Activated CD4-positive, alpha-beta T cell treated with anti-CD3 and anti-CD28 coated beads for 24 hours (primary cell): ENCODE data around the gene MBNL1.

Experiments
- DNase-seq, 2 donors: peaks; one replicate each; pipeline ENCODE4 v3.0.0-alpha.2; 2020; ENCODE audit warnings: low read depth in 2 of 2

MBNL1 gene

DNA sequence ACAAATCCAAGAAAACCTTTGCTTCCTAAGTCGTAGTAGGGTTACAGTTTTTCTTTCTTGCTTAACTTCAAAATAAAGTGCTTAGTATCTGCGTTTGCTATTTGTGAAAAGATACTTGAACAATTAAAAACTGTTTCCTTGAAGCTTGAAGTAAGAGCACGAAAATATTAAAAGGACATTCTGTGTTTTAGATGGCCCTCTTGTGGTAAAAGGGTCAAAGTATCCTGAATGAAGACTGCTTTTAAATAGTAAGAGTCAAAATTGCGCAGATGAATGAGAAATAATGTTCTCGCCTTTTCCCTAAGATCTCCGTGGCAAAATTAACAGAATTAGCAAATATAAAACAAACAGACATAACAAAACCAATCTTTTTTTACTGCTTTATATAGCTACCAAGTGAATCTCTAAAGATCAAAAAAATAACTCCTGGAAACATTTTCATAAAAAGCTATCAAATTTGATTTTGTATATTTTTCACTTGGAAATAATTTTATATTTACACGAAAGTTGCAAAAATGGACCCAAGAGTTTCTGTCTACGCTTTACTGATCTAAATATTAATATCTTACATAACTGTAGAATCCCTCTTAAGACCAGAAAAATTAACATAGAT lies 175.4 kb downstream of the MBNL1 start:
- no peak for DNase-seq

DNA sequence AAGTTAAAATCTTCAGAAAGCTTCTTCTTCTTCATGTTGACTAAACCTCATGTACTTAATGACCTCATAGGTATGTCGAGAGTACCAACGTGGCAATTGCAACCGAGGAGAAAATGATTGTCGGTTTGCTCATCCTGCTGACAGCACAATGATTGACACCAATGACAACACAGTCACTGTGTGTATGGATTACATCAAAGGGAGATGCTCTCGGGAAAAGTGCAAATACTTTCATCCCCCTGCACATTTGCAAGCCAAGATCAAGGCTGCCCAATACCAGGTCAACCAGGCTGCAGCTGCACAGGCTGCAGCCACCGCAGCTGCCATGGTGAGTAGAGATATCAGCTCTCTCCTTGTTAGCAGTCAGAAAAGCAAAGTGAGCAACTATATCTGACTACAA lies 176.5 kb downstream of the MBNL1 start:
- DNase-seq, result no peak

DNA sequence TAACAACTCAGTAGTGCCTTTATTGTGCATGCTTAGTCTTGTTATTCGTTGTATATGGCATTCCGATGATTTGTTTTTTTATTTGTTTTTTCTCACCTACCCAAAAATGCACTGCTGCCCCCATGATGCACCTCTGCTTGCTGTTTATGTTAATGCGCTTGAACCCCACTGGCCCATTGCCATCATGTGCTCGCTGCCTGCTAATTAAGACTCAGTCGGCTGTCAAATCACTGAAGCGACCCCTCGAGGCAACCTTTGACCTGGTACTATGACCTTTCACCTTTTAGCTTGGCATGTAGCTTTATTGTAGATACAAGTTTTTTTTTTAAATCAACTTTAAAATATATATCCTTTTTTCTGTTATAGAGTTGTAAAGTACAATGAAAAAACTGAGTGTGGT lies 177.8 kb downstream of the MBNL1 start:
- DNase-seq, result no peak

DNA sequence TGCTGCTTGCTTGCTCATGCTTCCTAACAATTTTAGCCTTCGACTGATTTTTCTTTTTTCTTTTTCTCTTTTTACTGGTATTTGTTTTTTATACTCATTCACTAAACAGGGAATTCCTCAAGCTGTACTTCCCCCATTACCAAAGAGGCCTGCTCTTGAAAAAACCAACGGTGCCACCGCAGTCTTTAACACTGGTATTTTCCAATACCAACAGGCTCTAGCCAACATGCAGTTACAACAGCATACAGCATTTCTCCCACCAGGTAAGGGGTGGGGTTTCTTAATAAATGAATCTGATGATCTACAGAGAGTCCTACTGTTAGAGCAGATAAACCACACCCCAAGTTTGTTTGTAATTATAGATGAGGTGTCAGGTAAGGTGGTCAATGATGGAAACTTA lies 178.8 kb downstream of the MBNL1 start:
- no peak for DNase-seq

DNA sequence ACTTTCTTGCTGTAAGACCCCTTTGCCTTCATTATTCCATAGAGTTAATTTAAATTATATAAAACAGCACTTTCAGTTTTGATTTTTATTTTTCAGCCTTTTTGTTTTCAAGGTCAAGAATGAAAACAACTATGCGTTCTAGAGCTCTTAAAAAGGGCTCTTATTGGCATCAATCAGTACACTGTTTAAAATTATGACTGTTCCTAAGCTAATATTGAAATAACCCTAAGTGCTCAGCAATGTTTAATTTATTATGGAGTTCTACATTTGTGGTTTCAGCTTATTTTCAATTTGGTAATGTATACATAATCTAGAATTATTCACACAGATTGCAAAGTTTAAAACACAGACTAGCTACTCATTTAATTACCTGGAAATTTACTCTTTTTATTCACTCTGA lies 179.4 kb downstream of the MBNL1 start:
- DNase-seq, result no peak

DNA sequence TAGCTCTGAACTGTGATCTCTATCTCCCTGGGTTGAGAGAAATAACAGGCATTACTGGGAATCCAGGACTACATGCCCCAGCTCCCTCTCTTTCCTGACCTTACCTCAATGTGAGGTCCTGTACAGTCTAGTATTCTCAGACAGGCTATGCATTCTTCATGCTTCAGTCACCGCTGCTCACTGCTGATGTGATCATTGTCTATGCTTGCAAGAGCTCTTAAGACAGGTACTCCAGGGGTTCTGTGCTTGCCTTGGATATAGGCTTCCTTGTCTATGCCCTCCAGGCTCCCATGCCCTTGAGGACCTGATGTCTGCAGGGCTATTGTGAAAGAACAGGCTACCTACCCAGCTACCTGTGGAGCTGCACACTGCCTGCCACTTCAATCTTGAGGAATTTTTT lies 183.6 kb downstream of the MBNL1 start:
- no peak for DNase-seq

DNA sequence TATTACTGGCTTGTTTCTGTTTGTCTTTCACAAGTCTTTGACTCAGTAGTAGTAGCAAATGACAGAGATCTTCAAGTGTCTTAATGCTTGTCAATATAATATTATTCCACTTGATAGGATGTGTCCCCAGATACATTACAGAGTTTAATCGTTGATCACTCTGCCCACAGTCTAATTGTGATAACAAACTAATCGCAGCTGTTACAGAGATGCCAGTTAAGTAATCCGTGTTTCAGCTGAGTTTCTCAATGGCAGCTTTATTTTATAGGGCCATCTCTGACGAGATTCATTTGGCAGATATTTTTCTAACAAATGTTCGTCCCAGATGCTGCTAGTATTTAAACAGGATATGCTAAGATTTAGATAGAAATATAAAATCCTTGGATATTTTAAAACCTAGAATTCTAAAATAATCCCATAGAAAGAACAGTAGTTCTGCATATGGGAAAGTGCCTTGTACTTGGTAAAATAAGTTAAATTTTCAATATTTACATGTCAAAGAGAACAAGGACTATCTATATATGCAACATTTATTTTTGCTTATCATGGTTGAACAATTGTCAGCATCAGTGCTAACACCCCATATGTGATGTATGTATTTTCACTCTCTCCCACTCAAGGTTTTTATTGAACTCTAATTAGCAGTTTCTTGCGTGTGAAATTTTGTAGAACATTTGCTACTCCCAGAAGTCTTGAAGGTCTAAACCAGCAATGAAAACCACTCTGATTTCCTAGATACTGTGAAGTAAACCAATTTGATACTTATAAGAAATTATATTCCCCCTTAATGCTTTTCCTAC lies 185.5 kb downstream of the MBNL1 start:
- DNase-seq, result no peak

DNA sequence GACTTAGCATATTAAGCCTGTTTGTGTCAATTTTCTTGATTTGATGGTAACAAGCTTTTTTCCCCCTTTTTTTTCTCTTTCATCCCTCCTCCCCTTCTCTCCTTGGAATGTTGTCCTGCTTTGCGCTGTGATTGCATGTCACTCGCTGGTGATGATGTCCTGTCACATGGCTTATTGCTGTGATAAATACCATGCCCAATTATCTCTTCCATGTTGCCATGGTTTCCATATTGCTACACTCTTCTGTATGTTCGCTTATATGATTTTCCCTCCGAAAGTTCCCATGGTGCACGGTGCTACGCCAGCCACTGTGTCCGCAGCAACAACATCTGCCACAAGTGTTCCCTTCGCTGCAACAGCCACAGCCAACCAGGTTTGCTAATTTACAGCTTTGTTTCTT lies 187.3 kb downstream of the MBNL1 start:
- no peak for DNase-seq

DNA sequence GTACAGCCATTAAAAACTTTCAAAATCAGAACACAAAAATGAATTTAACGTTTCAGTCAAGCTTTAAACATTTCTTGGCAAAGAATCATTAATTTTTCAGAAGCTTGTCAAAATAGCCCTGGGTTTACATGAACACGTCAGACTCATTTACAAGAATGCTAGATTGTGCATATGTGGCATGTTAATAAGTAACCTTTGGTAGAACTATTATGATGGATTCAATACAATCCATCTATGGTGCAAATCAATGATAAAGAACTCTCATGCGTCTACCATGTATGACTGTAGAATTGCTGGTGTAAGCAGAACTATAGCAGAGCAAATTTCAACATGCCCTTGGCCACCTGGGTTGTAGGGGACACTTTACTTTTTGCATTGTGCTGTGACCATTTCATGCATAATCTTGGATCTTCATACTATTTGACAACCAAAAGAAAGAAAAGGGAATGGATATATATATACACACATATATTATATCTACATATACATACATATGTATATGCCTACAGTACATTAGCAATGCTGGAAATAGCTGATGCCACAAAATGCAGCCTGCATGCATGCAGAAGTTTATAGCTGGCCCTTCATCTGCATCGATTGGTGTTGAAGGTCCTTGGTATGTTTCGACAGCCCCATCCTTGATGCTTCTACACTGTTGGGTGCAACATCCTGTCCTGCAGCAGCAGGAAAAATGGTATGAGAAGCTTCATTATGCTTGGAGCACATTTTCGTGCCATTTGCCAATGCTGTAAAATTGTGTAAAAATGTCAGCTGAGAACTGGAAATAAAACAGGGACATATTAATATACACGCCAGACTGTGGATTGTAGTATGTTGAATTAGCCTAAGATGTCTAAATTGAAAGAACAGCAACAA lies 189.0 kb downstream of the MBNL1 start:
- no peak for DNase-seq

DNA sequence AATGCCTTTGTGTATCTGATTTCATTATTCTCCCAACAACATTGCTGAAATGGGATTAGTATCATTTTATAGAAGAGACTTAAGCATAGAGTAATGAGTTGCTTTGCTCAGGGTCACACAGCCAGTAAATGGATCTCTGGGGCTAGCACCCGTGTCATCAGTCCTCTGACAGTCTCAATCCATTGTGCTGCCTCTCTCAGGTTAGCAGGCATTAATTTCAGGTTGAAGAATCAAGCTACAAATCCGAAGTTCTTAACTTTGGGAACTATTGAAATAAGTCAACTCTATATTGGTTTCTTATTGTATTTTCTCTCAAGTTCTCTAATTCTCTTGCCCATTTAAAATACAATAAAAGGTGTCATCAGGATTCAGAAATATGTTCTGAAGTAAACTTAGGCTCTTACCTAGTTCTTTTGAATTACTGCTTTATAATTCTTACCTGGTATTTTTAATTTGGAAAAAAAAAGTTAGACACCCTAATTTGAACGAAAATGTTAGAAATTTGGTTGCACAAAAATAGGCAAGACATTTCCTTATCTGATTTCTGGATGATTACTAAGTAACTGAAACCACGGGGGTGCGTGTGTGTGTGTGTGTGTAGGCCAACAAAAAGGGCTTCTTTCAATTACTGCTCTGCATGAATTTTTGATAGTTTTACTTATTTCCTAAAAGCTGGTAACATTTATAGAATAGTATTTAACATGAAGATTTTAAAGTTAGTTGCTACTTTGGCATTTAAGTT lies 189.8 kb downstream of the MBNL1 start:
- DNase-seq, result peak; percentile 14 to 20

DNA sequence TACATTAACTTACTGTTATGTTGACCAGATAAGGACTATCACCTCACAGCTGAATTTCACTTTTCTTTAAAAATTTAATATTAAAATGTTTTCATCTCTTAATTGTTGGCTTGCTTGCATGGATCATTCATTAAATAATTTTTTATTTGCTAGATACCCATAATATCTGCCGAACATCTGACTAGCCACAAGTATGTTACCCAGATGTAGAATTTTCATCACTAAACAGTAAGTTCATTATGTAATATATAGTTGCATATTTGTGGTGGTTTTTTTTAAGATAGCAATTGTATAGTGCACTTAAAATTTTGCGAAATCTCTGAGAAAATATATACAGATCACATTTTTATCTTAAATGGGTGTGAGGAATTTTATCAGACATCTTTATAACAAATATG lies 190.4 kb downstream of the MBNL1 start:
- DNase-seq, result no peak

DNA sequence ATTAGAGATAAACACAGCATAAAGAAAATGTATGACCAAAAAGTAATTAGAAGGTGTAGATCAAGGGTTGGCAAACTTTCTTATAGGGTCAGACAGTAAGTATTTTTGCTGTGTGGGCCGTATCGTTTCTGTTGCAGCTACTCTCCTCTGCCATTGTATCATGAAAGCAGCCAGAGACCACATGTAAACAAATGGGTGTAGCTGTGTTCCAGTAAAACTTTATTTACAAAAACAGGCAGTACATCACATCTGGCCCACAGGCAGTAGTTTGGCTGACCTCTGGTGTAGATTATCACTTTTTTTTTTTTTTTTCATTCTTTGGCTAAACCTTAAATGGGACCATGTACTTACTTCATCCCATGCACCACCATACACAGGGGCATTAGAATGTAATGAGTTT lies 190.8 kb downstream of the MBNL1 start:
- DNase-seq, result no peak

DNA sequence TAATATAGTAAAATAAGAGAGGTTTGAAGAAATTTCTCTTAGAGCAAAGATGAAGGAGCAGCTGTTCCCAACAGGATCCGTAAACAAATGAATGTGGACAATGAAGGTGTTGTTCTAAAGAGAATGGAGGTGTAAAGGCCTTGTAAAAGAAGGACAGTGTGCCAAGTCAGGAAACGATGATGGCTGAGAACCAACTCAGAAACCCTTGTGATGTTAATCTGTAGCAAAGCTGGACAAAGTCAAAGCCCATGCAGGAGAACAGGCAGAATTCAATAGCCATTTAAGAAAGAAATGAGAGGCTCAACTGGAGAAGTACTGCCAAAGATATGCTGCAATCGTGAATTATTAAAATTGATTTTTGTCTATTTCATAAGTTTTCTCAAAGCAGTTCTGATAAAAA lies 192.2 kb downstream of the MBNL1 start:
- no peak for DNase-seq

DNA sequence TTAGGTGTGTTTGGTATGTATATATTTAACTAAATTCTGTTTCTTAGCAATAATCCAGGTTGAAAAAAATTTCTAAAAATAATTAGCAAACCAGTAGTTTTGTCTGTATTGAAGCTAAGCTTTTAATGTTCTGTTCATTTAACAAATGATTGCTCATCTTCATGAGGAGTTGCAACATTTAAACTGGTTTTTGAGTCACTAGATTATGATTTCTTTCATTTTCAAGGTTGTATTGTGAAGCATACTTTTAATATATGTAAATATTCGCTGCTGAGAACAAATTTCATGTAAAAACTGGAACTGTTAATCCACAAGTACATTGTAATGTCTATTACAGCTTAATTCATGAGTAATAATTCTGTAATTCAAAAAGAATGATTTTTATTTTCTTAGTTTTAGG lies 192.7 kb downstream of the MBNL1 start:
- DNase-seq, result no peak

DNA sequence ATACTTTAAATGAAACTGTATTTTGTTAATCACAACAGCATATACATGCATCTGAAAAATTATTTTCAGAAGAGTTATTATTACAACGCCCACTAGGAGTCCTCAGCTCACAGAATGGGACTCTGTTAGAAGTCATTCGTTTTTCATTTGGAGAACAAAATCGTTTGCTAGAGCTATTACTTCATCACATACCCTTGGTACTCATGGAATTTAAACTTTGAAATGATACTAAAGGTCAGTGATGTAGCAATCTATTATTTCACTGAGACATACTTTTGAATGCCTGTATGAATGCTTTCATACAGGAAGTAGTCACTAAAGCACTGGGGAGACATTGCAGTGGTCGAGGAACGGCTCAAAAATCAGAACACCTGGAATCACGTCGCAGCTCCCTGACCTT lies 198.1 kb downstream of the MBNL1 start:
- DNase-seq, result no peak

DNA sequence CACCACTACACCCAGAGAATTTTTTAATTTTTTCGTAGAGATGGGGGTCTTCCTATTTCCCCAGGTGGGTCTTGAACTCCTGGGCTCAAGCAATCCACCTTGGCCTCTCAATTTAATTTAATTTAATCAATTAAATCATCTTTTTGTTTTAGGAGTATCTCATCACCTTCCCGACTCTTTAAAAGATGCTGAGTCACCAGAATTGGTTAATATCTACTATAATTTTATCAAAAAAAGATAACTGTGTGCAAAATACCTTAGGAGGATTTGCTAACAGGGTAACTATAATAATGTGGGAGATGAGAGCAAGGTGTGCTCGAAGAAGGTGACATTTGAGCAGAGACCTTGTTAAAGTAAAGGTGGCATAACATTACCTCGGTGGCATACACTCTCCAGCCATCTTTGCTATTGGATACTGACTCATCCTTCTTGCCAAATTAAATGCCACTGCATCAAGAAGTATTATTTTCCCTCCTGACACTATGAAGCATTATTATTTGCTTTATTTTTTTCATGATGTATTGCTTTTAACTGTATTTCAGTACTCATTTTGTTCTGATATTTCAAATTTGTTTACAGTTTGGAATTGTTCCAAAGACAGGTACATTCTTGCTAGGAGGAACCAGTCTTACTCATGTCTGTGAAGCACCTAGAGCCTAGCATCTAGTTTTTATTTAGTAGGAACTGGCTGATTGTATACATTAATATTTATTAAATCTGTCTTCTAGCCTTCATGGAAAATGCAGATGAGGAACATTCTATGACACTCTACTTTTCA lies 200.7 kb downstream of the MBNL1 start:
- DNase-seq, result no peak

DNA sequence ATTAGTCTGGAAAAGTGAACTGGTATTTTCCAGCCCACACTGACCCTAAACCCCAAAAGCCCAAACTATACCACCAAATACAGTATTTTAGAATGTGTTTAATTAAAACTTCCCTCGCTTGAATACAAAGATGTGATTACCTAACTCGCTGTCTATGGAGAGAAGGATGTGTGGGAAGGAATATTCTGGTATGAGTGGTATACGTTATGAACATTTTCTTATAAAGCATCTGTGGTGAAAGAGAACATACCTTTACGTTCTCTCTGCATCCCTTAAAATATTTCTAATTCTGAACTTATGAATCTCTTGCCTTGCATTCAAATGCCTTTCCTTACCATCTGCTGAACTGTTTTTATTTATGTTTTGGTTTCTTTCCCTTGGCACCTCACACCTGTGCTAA lies 201.4 kb downstream of the MBNL1 start:
- DNase-seq, result no peak

DNA sequence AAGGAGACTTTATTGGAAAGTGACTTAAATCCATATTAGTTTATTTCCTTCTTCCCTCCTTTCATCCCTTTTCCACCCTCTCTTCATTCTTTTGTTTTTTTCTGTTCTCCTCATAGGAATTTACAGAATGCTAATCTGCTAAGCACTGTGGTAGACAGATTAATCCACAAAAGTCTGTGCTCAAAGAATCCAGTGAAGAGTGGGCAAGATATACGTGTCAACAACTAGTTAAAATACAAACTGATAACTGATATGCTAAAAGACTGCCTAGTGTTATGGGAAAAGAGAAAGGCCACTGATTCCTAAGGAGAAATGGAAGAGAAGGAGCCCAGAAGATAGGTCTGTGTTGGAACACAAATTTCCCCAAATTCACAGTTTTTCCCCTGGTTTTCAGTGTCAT lies 202.2 kb downstream of the MBNL1 start:
- no peak for DNase-seq

DNA sequence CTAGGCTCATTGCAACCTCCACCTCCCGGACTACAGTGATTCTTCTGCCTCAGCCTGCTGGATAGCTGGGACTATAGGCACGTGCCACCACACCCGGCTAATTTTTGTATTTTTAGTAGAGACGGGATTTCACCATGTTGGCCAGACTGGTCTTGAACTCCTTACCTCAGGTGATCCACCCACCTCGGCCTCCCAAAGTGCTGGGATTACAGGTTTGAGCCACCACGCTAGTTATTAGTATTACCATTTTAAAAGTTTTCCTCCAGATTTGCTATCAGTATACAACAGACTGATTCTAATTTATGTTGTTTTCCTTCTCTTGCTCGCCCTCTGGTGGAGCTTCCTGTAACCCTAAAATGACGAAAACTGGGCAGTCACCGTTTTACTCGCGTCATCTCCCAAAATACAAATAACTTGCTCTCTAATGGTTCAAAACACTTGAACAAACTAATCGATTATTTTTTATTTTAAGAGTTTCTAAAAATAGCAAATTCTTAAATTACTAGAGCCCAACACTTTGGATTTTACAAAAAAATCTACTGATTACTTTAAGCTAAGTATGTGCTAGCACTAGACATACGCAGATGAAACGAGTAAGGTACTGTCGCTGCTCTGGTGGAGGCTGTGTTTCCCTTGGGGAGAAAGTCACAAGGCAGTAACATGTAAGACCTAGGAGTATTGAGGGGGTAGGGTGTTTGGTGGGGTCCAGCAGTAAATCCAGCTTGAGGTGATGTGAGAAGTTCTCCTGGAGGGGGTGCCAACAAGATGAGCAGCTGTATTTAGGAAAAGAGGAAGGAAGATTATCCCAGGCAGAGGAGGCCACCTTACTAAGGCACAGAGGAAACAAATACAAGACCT lies 203.3 kb downstream of the MBNL1 start:
- DNase-seq, result peak; percentile 59 to 61

DNA sequence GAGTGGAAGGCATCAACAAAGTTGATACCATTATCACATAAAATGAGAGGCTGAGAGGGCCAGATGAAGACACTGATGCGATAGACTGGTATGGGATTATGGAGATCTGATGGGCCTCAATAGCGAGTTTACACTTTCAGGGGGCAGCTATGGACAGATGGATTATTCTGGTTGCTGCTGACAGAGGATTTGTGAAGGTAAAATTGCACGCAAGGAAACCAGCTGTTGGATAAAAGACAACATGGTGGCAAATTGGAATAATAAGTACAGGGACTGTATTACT lies 203.9 kb downstream of the MBNL1 start:
- no peak for DNase-seq

DNA sequence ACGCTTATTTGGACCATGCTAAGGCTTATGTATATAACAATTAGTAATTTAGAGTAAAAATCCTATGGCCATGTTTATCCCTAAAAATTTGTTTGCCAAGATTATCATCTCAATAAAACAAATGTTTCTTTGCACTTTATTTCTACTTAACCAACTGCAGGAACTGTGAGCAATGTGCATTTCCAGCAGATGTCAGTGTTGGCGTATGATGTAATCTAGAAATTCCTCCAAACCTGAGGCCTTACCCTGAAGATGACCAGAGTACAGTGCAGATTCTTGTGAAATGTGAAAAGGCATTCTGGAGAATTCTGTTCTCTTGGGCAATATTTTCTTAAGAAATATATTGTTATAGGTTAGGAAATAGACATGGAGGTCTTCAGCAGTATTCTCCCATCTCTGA lies 205.9 kb downstream of the MBNL1 start:
- no peak for DNase-seq
